Body of pancreas (tissue), 4 donors: ENCODE results near the gene SDS. TPM values are rescaled to one million over a fixed set of nuclear protein-coding genes. Genes with fewer than 3 reads are reported as not detected.

Experiments
- ATAC-seq: fragments of 150-250 bp; one replicate; pipeline ENCODE4 v1.9.1; 2016
- DNase-seq, 4 donors: peaks; one replicate each; pipeline ENCODE4 v3.0.0-alpha.2; 2019
- H3K27ac ChIP-seq, 4 donors: fragments of 200-600 bp; sonication (generic); 1 replicate in 3 of 4; 2 replicates in 1 of 4; pipeline versions ENCODE4 v1.5.1 to v1.6.1; 2016 to 2019; ENCODE audit warnings: mild to moderate bottlenecking in 1 of 4, mixed read lengths in 1 of 4, moderate library complexity in 1 of 4
- H3K27me3 ChIP-seq, 2 donors: fragments of 200-600 bp; sonication (generic); one replicate each; pipeline ENCODE4 v1.6.0; 2016; ENCODE audit warnings: mild to moderate bottlenecking in 1 of 2
- H3K36me3 ChIP-seq, 2 donors: fragments of 200-600 bp; sonication (generic); replicated peaks in 1 of 2; 2 replicates each; pipeline ENCODE4 v1.5.1; 2016; ENCODE audit warnings: low read depth in 2 of 2; ENCODE audit not compliant: insufficient read depth in 1 of 2
- H3K4me1 ChIP-seq: fragments of 200-600 bp; sonication (generic); one replicate; pipeline ENCODE4 v1.6.0; 2016
- H3K4me3 ChIP-seq, 2 donors: fragments of 200-600 bp; sonication (generic); 1 replicate in 1 of 2; 2 replicates in 1 of 2; pipeline ENCODE4 v1.5.1; 2016 to 2019
- H3K9me3 ChIP-seq, 3 donors: fragments of 200-600 bp; sonication (generic); 1 replicate in 2 of 3; 2 replicates in 1 of 3; pipeline ENCODE4 v1.5.1; 2016
- POLR2A ChIP-seq, 3 donors: fragments of 450-650 bp; IDR thresholded peaks; one replicate each; pipeline ENCODE4 v1.6.1; 2016; ENCODE audit warnings: antibody characterized with exemption in 3 of 3, mild to moderate bottlenecking in 2 of 3
- WGBS, 2 donors: methylation state at CpG; one replicate each; pipeline ENCODE4 v1.1.5; 2017; 5-methylcytosine and 5-hydroxymethylcytosine counted together
- intact Hi-C: fragments of 100-400 bp; cut with DNase I; formaldehyde crosslinking; loops from one replicate; pipeline ENCODE4 v1.15.1; 2023
- total RNA-seq, 2 donors: library from RNA; depleted of rRNA; stranded (reverse); fragments of >200 nt; gene quantifications; one replicate each; pipeline ENCODE4 v1.1.0, GENCODE V29; 2016
- TF ChIP-seq, protein P1 (sequence below), 7 experiments: fragments of 450-650 bp in 4 of 7; fragments of 200-600 bp in 3 of 7; sonication (generic) in 3 of 7; IDR thresholded peaks; one replicate each; pipeline ENCODE4 v1.5.1; 2016 to 2019; ENCODE audit warnings: antibody characterized with exemption in 7 of 7

Gene SDS
- total RNA-seq, 2 donors from 2014 or later = 0.33 to 0.52 TPM

- no peak for ATAC-seq
- DNase-seq = no peak
- TF ChIP-seq, protein P1, sequence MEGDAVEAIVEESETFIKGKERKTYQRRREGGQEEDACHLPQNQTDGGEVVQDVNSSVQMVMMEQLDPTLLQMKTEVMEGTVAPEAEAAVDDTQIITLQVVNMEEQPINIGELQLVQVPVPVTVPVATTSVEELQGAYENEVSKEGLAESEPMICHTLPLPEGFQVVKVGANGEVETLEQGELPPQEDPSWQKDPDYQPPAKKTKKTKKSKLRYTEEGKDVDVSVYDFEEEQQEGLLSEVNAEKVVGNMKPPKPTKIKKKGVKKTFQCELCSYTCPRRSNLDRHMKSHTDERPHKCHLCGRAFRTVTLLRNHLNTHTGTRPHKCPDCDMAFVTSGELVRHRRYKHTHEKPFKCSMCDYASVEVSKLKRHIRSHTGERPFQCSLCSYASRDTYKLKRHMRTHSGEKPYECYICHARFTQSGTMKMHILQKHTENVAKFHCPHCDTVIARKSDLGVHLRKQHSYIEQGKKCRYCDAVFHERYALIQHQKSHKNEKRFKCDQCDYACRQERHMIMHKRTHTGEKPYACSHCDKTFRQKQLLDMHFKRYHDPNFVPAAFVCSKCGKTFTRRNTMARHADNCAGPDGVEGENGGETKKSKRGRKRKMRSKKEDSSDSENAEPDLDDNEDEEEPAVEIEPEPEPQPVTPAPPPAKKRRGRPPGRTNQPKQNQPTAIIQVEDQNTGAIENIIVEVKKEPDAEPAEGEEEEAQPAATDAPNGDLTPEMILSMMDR (IDR thresholded peaks at IDR 0.05) = no peak
- TF ChIP-seq POLR2A (IDR thresholded peaks at IDR 0.05) = no peak
- peaks cover 0 to 7% of the 10 kb centered on the region in 2 donors for H3K27me3 ChIP-seq
- H3K4me1 ChIP-seq = peaks cover 13% of the 10 kb centered on the region
- intact Hi-C loops = no loop called here
- no peak overlapping the region for H3K4me3 ChIP-seq
- 88 to 89% methylated on average over 6 to 23 of the region's 23 CpGs for WGBS, 2 donors
- H3K27ac ChIP-seq = no peak overlapping the region
- H3K9me3 ChIP-seq = no peaks in the 10 kb centered on the region
- H3K36me3 ChIP-seq = no peaks in the 10 kb centered on the region
Observed at GRCh38 chr12:113402586-113403260, 964 bp downstream of the SDS start.

GRCh38 chr12:113401066-113402000, 2.4 kb downstream of the SDS start:
- peaks cover 13% of the 10 kb centered on the region for H3K4me1 ChIP-seq
- DNase-seq (no peak), ATAC-seq (no peak)
- WGBS, 2 donors = 75% methylated on average over 10 to 13 of the region's 13 CpGs
- no peaks in the 10 kb centered on the region for H3K36me3 ChIP-seq
- H3K9me3 ChIP-seq = no peaks in the 10 kb centered on the region
- no peak overlapping the region for H3K4me3 ChIP-seq
- H3K27me3 ChIP-seq = peaks cover 0 to 7% of the 10 kb centered on the region in 2 donors
- H3K27ac ChIP-seq = no peak overlapping the region
- no peak for TF ChIP-seq POLR2A (IDR thresholded peaks at IDR 0.05)
- TF ChIP-seq, protein P1 (IDR thresholded peaks at IDR 0.05) = no peak
- intact Hi-C loops = no loop called here

- no peak for DNase-seq
- TF ChIP-seq POLR2A (IDR thresholded peaks at IDR 0.05) = no peak
- TF ChIP-seq, protein P1 (IDR thresholded peaks at IDR 0.05) = no peak
- H3K4me3 ChIP-seq = no peak overlapping the region
- no peak for ATAC-seq
- no peaks in the 10 kb centered on the region for H3K9me3 ChIP-seq
- no peaks in the 10 kb centered on the region for H3K36me3 ChIP-seq
- 75 to 84% methylated on average over 4 of the region's 4 CpGs for WGBS, 2 donors
- intact Hi-C loops = no loop called here
- H3K4me1 ChIP-seq = peaks cover 13% of the 10 kb centered on the region
- peaks cover 0 to 7% of the 10 kb centered on the region in 2 donors for H3K27me3 ChIP-seq
- H3K27ac ChIP-seq = no peak overlapping the region
Observed at GRCh38 chr12:113400362-113400761, 3.3 kb downstream of the SDS start.

GRCh38 chr12:113399490-113399889, 4.2 kb downstream of the SDS start:
- Histone ChIP-seq H3K4me1 (peaks cover 11% of the 10 kb centered on the region), H3K9me3 (no peaks in the 10 kb centered on the region), H3K27me3 (peaks cover 0 to 7% of the 10 kb centered on the region in 2 donors), H3K36me3 (no peaks in the 10 kb centered on the region), H3K4me3 (no peak overlapping the region), H3K27ac (no peak overlapping the region)
- no peak for DNase-seq
- 75 to 90% methylated on average over 8 to 12 of the region's 12 CpGs for WGBS, 2 donors
- no peak for ATAC-seq
- TF ChIP-seq, protein P1 (IDR thresholded peaks at IDR 0.05) = no peak
- TF ChIP-seq POLR2A (IDR thresholded peaks at IDR 0.05) = no peak
- intact Hi-C loops = no loop called here
